Measurements from ENCODE around the gene PKD2L1. TPM values are rescaled to one million over a fixed set of nuclear protein-coding genes. Genes with fewer than 3 reads are reported as not detected.

PKD2L1 gene
- total RNA-seq, 1 donor from 2014 or later, result 3.4 TPM

DNA sequence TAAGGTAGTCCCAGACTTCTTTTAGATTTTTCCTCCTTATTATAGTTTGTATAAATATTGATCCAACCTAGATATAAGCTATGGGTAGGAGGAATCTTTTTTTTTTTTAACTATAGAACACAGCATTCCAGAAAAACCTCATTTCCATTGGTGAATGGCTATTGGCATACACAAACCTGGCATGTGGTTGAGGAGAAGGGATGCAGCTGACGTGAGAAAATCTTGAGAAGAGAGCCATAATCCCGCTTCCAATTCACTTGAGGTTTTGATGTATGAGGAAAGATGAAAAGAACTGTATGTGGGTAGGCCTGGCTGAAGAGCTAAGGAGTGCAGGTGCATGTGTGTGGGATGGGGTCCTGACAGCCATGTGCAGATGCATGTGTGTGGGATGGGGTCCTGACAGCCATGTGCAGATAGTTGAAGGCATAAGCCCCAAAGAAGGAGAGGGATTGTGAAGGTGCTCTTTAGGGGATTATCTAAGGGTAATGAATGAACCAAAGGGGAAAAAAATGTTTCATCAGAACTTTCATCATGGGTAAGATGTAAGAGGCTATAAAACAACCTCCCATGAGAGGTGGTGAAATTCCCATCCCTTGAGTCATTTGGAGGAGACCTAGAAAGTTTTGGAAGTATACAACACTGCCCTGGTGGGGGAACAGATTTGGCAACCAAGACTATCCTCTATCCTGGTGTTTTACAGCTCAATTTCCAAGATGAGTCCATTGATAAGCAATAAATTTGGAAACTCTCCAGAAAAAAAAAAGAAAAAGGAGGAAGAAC is 3.8 kb upstream of the PKD2L1 start:
- ATAC-seq (no peak), DNase-seq (no peak)
- TF ChIP-seq, protein P1, sequence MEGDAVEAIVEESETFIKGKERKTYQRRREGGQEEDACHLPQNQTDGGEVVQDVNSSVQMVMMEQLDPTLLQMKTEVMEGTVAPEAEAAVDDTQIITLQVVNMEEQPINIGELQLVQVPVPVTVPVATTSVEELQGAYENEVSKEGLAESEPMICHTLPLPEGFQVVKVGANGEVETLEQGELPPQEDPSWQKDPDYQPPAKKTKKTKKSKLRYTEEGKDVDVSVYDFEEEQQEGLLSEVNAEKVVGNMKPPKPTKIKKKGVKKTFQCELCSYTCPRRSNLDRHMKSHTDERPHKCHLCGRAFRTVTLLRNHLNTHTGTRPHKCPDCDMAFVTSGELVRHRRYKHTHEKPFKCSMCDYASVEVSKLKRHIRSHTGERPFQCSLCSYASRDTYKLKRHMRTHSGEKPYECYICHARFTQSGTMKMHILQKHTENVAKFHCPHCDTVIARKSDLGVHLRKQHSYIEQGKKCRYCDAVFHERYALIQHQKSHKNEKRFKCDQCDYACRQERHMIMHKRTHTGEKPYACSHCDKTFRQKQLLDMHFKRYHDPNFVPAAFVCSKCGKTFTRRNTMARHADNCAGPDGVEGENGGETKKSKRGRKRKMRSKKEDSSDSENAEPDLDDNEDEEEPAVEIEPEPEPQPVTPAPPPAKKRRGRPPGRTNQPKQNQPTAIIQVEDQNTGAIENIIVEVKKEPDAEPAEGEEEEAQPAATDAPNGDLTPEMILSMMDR (IDR thresholded peaks at IDR 0.05), result no peak
- H3K4me1 ChIP-seq, result peaks cover 4% of the 10 kb centered on the region
- H3K36me3 ChIP-seq, result no peaks in the 10 kb centered on the region
- H3K4me3 ChIP-seq, result no peak overlapping the region
- intact Hi-C loops (cut with DNase I), result no loop called here
- H3K27me3 ChIP-seq (ENCODE audit: low read depth), result no peaks in the 10 kb centered on the region
- no peaks in the 10 kb centered on the region for H3K9me3 ChIP-seq
- H3K27ac ChIP-seq, result no peak overlapping the region

DNA sequence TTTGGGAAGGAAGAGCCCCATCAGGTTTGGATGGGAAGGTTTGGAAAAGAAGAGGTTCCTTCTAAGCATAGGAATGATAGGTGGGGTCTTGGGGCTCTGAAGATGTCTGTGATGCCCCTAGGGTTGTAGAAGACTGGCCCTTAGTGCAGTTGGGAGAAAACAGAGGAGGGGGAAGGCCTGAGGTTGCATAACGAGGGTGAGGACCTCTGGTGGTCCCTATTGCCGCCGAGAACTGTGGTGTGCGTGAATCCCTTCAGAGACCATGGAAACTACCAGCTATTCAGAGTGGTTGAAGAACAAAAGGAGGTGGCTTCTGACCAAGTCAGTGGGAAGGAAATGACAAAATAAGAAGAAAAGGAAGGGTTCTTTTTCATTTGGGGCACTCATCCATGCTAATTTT is 3.1 kb upstream of the PKD2L1 start:
- no peaks in the 10 kb centered on the region for H3K9me3 ChIP-seq
- DNase-seq (no peak), ATAC-seq (no peak)
- intact Hi-C loops (cut with DNase I), result no loop called here
- TF ChIP-seq, protein P1 (IDR thresholded peaks at IDR 0.05), result no peak
- H3K4me3 ChIP-seq, result no peak overlapping the region
- H3K27me3 ChIP-seq (ENCODE audit: low read depth), result no peaks in the 10 kb centered on the region
- H3K4me1 ChIP-seq, result no peaks in the 10 kb centered on the region
- no peak overlapping the region for H3K27ac ChIP-seq
- no peaks in the 10 kb centered on the region for H3K36me3 ChIP-seq

DNA sequence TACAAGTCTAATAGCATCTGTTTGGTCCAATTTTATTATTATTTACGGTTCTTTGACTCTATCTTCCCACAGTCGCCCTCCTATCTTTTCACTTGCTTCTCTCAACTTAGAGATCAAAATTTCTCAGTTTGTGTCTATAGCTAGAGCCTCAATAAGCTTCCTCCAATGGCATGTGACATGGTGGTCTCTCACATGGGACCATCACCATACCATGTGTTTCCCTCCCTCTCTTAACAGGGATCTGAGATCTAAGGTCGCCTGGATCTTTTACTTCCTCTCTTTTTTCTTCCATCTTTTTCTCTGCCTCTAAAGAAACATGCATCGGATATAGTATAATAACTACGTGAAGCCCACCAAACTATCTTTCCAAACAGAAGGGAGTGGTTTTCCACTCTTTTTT is 1.8 kb downstream of the PKD2L1 start:
- ATAC-seq (no peak), DNase-seq (no peak)
- Histone ChIP-seq H3K4me1 (peaks cover 9% of the 10 kb centered on the region), H3K36me3 (no peaks in the 10 kb centered on the region), H3K4me3 (no peak overlapping the region), H3K9me3 (no peaks in the 10 kb centered on the region), H3K27me3 (ENCODE audit: low read depth) (no peaks in the 10 kb centered on the region), H3K27ac (no peak overlapping the region)
- TF ChIP-seq, protein P1 (IDR thresholded peaks at IDR 0.05), result no peak
- intact Hi-C loops (cut with DNase I), result no loop called here

DNA sequence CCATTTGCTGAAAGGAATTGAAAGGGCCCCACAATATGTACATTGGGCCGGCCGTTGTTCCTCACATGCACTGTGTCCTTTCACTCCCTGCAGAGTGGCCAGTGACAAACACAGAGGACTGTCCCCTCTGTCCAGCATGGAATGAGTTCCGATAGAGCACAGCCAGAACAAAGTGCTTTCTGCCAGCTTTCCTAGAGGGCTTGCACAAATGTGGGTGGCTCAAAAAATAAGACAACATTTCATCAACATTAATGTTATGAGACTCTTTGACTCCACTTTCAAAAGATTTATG is 2.4 kb downstream of the PKD2L1 start:
- DNase-seq (no peak), ATAC-seq (no peak)
- TF ChIP-seq, protein P1 (IDR thresholded peaks at IDR 0.05), result no peak
- no peak overlapping the region for H3K27ac ChIP-seq
- no peaks in the 10 kb centered on the region for H3K27me3 ChIP-seq (ENCODE audit: low read depth)
- peaks cover 9% of the 10 kb centered on the region for H3K4me1 ChIP-seq
- no peaks in the 10 kb centered on the region for H3K9me3 ChIP-seq
- no peak overlapping the region for H3K4me3 ChIP-seq
- intact Hi-C loops (cut with DNase I), result no loop called here
- H3K36me3 ChIP-seq, result no peaks in the 10 kb centered on the region

DNA sequence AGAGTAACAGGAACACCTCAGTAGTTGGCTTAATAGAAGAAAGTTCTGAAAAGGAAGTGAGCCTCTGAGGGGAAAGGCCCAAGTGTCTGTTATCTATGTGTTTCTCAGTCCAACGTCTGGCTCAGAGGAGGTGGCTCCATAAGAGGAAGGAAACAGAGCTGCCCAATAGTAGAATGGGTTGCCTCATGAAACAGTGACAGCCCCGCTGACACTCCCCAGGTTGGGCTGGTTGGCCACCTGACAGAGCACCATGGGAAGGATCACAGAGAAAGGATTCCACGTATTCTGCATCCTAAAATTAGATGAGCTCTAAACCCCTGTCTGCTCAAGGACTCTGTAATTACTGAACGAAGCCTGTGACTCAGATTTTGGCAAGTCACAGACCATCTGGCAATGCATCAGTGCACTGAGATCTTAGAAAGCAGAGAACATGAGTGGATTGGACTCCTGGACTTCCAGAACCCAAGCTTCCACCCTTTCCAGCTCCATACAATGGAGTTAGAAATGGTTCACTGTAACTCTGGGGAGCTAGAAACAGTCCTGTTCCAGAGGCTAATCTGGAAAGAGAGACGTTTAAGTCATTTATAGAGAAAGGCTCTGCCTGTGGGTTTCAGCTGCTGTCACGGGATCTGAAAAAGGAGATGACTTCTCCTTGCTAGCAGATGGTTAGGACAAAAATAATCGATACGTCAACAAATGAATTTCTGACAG is 2.9 kb downstream of the PKD2L1 start:
- Histone ChIP-seq H3K4me1 (peaks cover 9% of the 10 kb centered on the region), H3K27me3 (ENCODE audit: low read depth) (no peaks in the 10 kb centered on the region), H3K4me3 (no peak overlapping the region), H3K9me3 (no peaks in the 10 kb centered on the region), H3K36me3 (no peaks in the 10 kb centered on the region), H3K27ac (no peak overlapping the region)
- intact Hi-C loops (cut with DNase I), result no loop called here
- DNase-seq (peak; percentile 55), ATAC-seq (peak; percentile 65 to 86)
- TF ChIP-seq, protein P1 (IDR thresholded peaks at IDR 0.05), result no peak
